Neural progenitor cell (in vitro differentiated cells): Measurements from ENCODE around the gene HHATL. TPM values are rescaled to one million over a fixed set of nuclear protein-coding genes. Genes with fewer than 3 reads are reported as not detected.

Experiments used
- DNase-seq: peaks from one replicate; pipeline ENCODE4 v3.0.0-alpha.2; 2016; ENCODE audit warnings: low spot score
- H2AFZ ChIP-seq: fragments of 200-600 bp; sonication (generic); replicated peaks from 2 replicates; pipeline ENCODE4 v1.6.1; 2016; ENCODE audit warnings: antibody characterized with exemption
- H3F3A ChIP-seq: fragments of 200-600 bp; sonication (generic); 2 replicates; pipeline ENCODE4 v1.6.1; 2016; ENCODE audit warnings: antibody characterized with exemption, low read depth
- H3K27ac ChIP-seq: fragments of 200-600 bp; sonication (generic); 2 replicates; pipeline ENCODE4 v1.5.1; 2016; ENCODE audit warnings: mild to moderate bottlenecking
- H3K27me3 ChIP-seq: fragments of 200-600 bp; sonication (generic); 2 replicates; pipeline ENCODE4 v1.6.1; 2016; ENCODE audit warnings: mild to moderate bottlenecking, moderate library complexity
- H3K36me3 ChIP-seq: fragments of 200-600 bp; sonication (generic); 2 replicates; pipeline ENCODE4 v1.5.1; 2016
- H3K4me1 ChIP-seq: fragments of 200-600 bp; sonication (generic); 2 replicates; pipeline ENCODE4 v1.6.1; 2016; ENCODE audit warnings: mixed run types
- H3K4me2 ChIP-seq: fragments of 200-600 bp; sonication (generic); 2 replicates; pipeline ENCODE4 v1.6.1; 2016
- H3K4me3 ChIP-seq: fragments of 200-600 bp; sonication (generic); 2 replicates; pipeline ENCODE4 v1.5.1; 2016
- H3K79me2 ChIP-seq: fragments of 200-600 bp; sonication (generic); 2 replicates; pipeline ENCODE4 v1.6.1; 2016; ENCODE audit warnings: low read depth
- H3K9ac ChIP-seq: fragments of 200-600 bp; sonication (generic); 2 replicates; pipeline ENCODE4 v1.6.1; 2016
- H3K9me3 ChIP-seq: fragments of 200-600 bp; sonication (generic); 2 replicates; pipeline ENCODE4 v1.5.1; 2016; ENCODE audit warnings: low read depth
- H4K20me1 ChIP-seq: fragments of 200-600 bp; sonication (generic); 2 replicates; pipeline ENCODE4 v1.6.1; 2016; ENCODE audit warnings: low read depth
- H3K27ac Mint-ChIP-seq: 3 replicates; pipeline ENCODE4 v1.8.0; 2021; ENCODE audit warnings: mixed read lengths
- H3K27me3 Mint-ChIP-seq: 2 replicates; pipeline ENCODE4 v1.8.0; 2022; ENCODE audit warnings: low read depth, mild to moderate bottlenecking, inconsistent platforms, moderate library complexity, mixed read lengths; ENCODE audit not compliant: insufficient read depth
- H3K36me3 Mint-ChIP-seq: 3 replicates; pipeline ENCODE4 v1.8.0; 2021; ENCODE audit warnings: mixed read lengths
- H3K4me1 Mint-ChIP-seq: 3 replicates; pipeline ENCODE4 v1.8.0; 2021; ENCODE audit warnings: mixed read lengths
- H3K4me3 Mint-ChIP-seq: 3 replicates; pipeline ENCODE4 v1.8.0; 2021; ENCODE audit warnings: mild to moderate bottlenecking, moderate library complexity, mixed read lengths
- H3K9me3 Mint-ChIP-seq: 3 replicates; pipeline ENCODE4 v1.8.0; 2020; ENCODE audit warnings: mixed read lengths
- EZH2 ChIP-seq: fragments of 200-600 bp; sonication (generic); IDR thresholded peaks from 2 replicates; pipeline ENCODE4 v1.6.1; 2017; ENCODE audit warnings: antibody characterized with exemption, mild to moderate bottlenecking, moderate library complexity
- EZH2phosphoT487 ChIP-seq: fragments of 200-600 bp; sonication (generic); IDR thresholded peaks from 2 replicates; pipeline ENCODE4 v1.6.1; 2017; ENCODE audit warnings: antibody characterized with exemption
- total RNA-seq: library from RNA; depleted of rRNA; stranded (reverse); fragments of >200 nt; gene quantifications from 2 replicates; pipeline ENCODE4 v1.2.3, GENCODE V29; 2015; ENCODE audit warnings: low replicate concordance
- TF ChIP-seq, protein P1 (sequence below): fragments of 200-600 bp; sonication (generic); IDR thresholded peaks from 2 replicates; pipeline ENCODE4 v1.5.1; 2017; ENCODE audit warnings: antibody characterized with exemption, mild to moderate bottlenecking

Gene HHATL
- total RNA-seq, 1 donor from 2014 or later: not detected

DNA sequence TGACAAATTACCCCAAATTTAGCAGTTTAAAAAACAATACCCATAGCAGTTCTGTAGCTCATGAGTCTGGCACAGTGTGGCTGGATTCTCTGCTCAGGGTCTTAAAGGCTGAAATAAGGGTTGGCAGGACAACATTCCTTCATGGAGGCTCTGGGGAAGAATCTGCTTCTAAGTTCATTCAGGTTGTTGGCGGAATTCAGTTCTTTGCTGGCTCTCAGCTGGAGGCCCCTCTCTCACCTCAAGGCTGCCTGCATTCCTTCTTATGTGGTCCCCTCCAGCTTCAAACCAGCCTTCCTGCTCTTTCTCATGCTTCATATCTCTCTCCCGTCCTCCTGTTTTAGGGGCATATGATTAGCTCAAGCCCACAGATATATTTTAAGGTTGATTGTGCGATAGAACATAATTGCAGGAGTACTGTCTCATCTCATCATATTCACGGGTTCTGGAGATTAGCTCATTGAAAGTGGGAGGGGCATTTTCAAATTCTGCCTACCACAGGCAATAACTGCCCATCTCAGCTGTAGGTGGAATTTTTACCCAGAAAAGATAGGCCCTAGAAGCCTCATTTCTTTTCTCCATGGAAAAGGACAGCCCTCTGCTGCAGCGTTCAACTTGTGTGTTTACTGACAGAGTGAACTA is 54.7 kb downstream of the HHATL start:
- peak; percentile 49 for DNase-seq
- H3K36me3 Mint-ChIP-seq: peaks cover 39% of the 10 kb centered on the region

More for the DNA sequence above, 54.7 kb downstream of the HHATL start:
- Mint-ChIP-seq H3K27ac (peak overlapping the region; percentile 40), H3K4me1 (peaks cover 27% of the 10 kb centered on the region), H3K4me3 (no peak overlapping the region), H3K27me3 (peaks cover 5% of the 10 kb centered on the region), H3K9me3 (no peaks in the 10 kb centered on the region)
- H4K20me1 ChIP-seq: peaks cover 19% of the 10 kb centered on the region
- peaks cover 26% of the 10 kb centered on the region for H3F3A ChIP-seq
- TF ChIP-seq EZH2phosphoT487: no peak
- TF ChIP-seq, protein P1, sequence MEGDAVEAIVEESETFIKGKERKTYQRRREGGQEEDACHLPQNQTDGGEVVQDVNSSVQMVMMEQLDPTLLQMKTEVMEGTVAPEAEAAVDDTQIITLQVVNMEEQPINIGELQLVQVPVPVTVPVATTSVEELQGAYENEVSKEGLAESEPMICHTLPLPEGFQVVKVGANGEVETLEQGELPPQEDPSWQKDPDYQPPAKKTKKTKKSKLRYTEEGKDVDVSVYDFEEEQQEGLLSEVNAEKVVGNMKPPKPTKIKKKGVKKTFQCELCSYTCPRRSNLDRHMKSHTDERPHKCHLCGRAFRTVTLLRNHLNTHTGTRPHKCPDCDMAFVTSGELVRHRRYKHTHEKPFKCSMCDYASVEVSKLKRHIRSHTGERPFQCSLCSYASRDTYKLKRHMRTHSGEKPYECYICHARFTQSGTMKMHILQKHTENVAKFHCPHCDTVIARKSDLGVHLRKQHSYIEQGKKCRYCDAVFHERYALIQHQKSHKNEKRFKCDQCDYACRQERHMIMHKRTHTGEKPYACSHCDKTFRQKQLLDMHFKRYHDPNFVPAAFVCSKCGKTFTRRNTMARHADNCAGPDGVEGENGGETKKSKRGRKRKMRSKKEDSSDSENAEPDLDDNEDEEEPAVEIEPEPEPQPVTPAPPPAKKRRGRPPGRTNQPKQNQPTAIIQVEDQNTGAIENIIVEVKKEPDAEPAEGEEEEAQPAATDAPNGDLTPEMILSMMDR: no peak
- TF ChIP-seq EZH2: no peak
- H2AFZ ChIP-seq: no peak overlapping the region
- H3K9ac ChIP-seq: no peak overlapping the region
- no peaks in the 10 kb centered on the region for H3K27me3 ChIP-seq
- H3K4me3 ChIP-seq: no peak overlapping the region
- peaks cover 12% of the 10 kb centered on the region for H3K36me3 ChIP-seq
- no peak overlapping the region for H3K4me2 ChIP-seq
- H3K9me3 ChIP-seq: no peaks in the 10 kb centered on the region
- no peaks in the 10 kb centered on the region for H3K79me2 ChIP-seq
- peaks cover 8% of the 10 kb centered on the region for H3K4me1 ChIP-seq
- H3K27ac ChIP-seq: no peak overlapping the region

Other genes with a start within 250 kb of the HHATL start
- gene VIPR1, start 200.2 kb downstream of the HHATL start, total RNA-seq: 1.4 and 2.9 TPM in 2 replicates
- 48.5 and 48.6 TPM in 2 replicates for gene SEC22C, start 120.8 kb downstream of the HHATL start, total RNA-seq
- 58.4 and 108 TPM in 2 replicates for gene SS18L2, start 111.9 kb downstream of the HHATL start, total RNA-seq
- 127 and 190 TPM in 2 replicates for gene NKTR, start 102.1 kb downstream of the HHATL start, total RNA-seq
- 4.4 and 5.7 TPM in 2 replicates for gene ZBTB47, start 49.1 kb downstream of the HHATL start, total RNA-seq
- not detected in 2 replicates for gene KLHL40, start 17.3 kb downstream of the HHATL start, total RNA-seq
- gene CCDC13, start 70.5 kb upstream of the HHATL start, total RNA-seq: 1.1 TPM in 1 of 2 replicates, not detected in the other
- 110 and 181 TPM in 2 replicates for gene HIGD1A, start 101.7 kb upstream of the HHATL start, total RNA-seq
- not detected in 2 replicates for gene ACKR2, start 106.6 kb upstream of the HHATL start, total RNA-seq
- gene CYP8B1, start 173.1 kb upstream of the HHATL start, total RNA-seq: not detected in 2 replicates
- gene ZNF662, start 203.3 kb upstream of the HHATL start, total RNA-seq: not detected in 2 replicates